Measurements from ENCODE around the gene CTNNA2.

CTNNA2 gene

DNA sequence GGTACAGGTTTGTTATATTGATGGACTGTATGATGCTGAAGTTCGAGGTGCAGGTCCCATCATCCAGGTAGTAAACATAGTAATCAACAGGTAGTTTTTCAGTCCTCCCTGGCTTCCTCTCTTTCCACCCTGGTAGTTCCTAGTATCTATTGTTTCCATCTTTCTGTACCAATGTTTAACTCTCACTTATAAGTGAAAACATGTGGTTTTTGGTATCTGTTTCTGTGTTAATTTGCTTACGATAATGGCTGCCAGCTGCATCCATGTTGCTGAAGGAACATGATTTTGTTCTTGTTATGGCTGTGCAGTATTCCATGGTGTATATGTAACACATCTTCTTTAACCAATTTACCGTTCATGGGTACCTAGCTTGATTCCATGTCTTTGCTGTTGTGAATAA, 861.3 kb downstream of the CTNNA2 start:
- Mint-ChIP-seq H3K27me3 (no peaks in the 10 kb centered on the region), H3K4me1 (no peaks in the 10 kb centered on the region), H3K9me3 (peaks cover 7% of the 10 kb centered on the region), H3K36me3 (no peaks in the 10 kb centered on the region), H3K27ac (no peak overlapping the region), H3K4me3 (no peak overlapping the region)
- DNase-seq (ENCODE audit: low spot score in 2 of 2), result no peak
- ATAC-seq (ENCODE audit: low read depth), result no peak

DNA sequence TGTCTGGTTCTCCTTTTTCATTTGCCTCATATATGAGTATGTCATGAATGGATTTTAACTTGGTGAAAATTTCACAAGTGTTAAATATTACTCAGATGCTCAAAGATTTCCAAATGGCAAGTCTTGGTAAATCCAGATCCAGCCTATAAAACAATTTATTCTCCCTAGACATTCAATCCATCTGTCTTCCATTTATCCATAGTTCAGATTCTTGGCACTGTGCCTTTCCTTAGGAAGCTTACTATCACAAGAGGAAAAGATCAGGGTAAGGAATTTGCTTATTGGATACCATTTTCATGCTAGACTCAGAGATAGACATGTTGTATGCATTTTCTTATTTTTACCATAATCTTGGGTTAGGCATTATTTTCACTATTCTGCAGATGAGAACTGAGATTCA, 864.2 kb downstream of the CTNNA2 start:
- H3K4me1 Mint-ChIP-seq, result no peaks in the 10 kb centered on the region
- H3K27ac Mint-ChIP-seq, result no peak overlapping the region
- no peak for ATAC-seq (ENCODE audit: low read depth)
- no peak for DNase-seq (ENCODE audit: low spot score in 2 of 2)
- H3K36me3 Mint-ChIP-seq, result no peaks in the 10 kb centered on the region
- H3K27me3 Mint-ChIP-seq, result no peaks in the 10 kb centered on the region
- peaks cover 3% of the 10 kb centered on the region for H3K9me3 Mint-ChIP-seq
- no peak overlapping the region for H3K4me3 Mint-ChIP-seq

- Mint-ChIP-seq H3K4me3 (no peak overlapping the region), H3K27me3 (no peaks in the 10 kb centered on the region), H3K27ac (no peak overlapping the region), H3K4me1 (no peaks in the 10 kb centered on the region), H3K9me3 (peaks cover 6% of the 10 kb centered on the region), H3K36me3 (no peaks in the 10 kb centered on the region)
- DNase-seq (ENCODE audit: low spot score in 2 of 2) (no peak), ATAC-seq (ENCODE audit: low read depth) (no peak)
These were observed 867.9 kb downstream of the CTNNA2 start for GRCh38 chr2:80380736-80381135.

- no peak overlapping the region for H3K4me3 Mint-ChIP-seq
- ATAC-seq (ENCODE audit: low read depth), result no peak
- no peaks in the 10 kb centered on the region for H3K36me3 Mint-ChIP-seq
- H3K27me3 Mint-ChIP-seq, result no peaks in the 10 kb centered on the region
- DNase-seq (ENCODE audit: low spot score in 2 of 2), result no peak
- no peaks in the 10 kb centered on the region for H3K4me1 Mint-ChIP-seq
- no peak overlapping the region for H3K27ac Mint-ChIP-seq
- H3K9me3 Mint-ChIP-seq, result peaks cover 4% of the 10 kb centered on the region
These were observed 868.8 kb downstream of the CTNNA2 start for GRCh38 chr2:80381666-80382065.

- H3K9me3 Mint-ChIP-seq, result peaks cover 6% of the 10 kb centered on the region
- no peaks in the 10 kb centered on the region for H3K4me1 Mint-ChIP-seq
- H3K27me3 Mint-ChIP-seq, result no peaks in the 10 kb centered on the region
- ATAC-seq (ENCODE audit: low read depth) (no peak), DNase-seq (ENCODE audit: low spot score in 2 of 2) (no peak)
- no peak overlapping the region for H3K27ac Mint-ChIP-seq
- no peaks in the 10 kb centered on the region for H3K36me3 Mint-ChIP-seq
- no peak overlapping the region for H3K4me3 Mint-ChIP-seq
These were observed 879.6 kb downstream of the CTNNA2 start for GRCh38 chr2:80392441-80392840.

DNA sequence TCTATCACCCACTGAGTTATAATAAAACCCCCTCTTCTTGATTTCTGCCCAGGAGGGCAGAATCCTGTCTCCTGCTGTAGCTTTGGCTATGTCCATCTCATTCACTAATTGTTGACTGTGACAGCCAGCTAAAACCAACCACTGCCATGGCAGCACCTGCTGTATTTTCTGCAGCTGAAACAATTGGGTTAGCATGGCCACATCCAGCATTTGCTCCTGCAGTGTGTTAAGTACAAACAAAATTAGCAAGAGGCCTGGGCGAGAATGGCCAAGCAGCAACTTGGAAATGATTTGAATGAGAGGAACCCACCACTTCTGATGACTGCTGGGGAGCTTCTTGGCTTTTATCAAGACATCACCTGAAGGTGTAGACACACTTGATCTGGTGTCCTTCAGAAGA, 881.1 kb downstream of the CTNNA2 start:
- Mint-ChIP-seq H3K27me3 (no peaks in the 10 kb centered on the region), H3K4me3 (no peak overlapping the region), H3K27ac (no peak overlapping the region), H3K36me3 (no peaks in the 10 kb centered on the region), H3K9me3 (peaks cover 7% of the 10 kb centered on the region), H3K4me1 (no peaks in the 10 kb centered on the region)
- ATAC-seq (ENCODE audit: low read depth), result no peak
- DNase-seq (ENCODE audit: low spot score in 2 of 2), result no peak

DNA sequence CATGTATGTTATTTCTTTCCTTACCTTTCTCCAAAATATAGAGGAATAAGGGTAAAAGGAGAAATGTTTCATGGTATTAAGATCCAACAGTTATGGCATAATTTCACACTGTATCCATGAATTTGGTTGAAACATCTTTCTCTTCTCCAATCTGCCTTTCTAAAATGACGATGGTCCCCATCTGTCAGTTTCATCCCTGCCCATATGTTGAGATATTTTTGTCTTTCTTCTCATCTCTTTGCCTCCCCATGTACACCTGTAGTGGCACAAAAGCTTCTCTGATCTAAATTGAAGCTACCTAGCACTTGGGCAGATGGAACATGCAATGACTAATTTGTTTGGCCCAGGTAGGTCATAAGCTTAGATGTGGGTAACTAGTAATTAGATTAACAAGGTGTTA, 882.4 kb downstream of the CTNNA2 start:
- ATAC-seq (ENCODE audit: low read depth) (no peak), DNase-seq (ENCODE audit: low spot score in 2 of 2) (no peak)
- Mint-ChIP-seq H3K27me3 (no peaks in the 10 kb centered on the region), H3K36me3 (no peaks in the 10 kb centered on the region), H3K27ac (no peak overlapping the region), H3K4me1 (no peaks in the 10 kb centered on the region), H3K4me3 (no peak overlapping the region), H3K9me3 (peaks cover 2% of the 10 kb centered on the region)

DNA sequence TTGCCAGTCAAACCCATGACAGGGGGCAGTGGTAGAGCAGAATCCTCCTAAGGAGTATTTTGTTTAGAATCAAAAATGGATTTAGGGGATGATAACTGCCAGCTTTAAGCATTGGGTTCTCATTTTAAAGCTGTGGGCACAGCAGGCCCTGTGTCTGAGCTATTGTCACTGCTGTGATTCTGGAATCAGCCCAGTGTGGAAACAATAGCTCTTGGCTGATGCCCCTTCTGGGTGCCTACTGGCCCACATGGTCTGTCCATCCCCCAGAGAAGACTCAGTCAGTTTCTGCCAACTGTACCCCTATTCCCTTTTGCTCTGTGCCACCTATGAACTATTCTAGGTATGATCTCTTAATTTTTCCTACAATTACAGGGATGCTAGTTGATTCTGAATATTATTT, 883.4 kb downstream of the CTNNA2 start:
- ATAC-seq (ENCODE audit: low read depth) (no peak), DNase-seq (ENCODE audit: low spot score in 2 of 2) (no peak)
- Mint-ChIP-seq H3K4me3 (no peak overlapping the region), H3K36me3 (no peaks in the 10 kb centered on the region), H3K4me1 (no peaks in the 10 kb centered on the region), H3K27me3 (no peaks in the 10 kb centered on the region), H3K9me3 (peaks cover 8% of the 10 kb centered on the region), H3K27ac (no peak overlapping the region)

DNA sequence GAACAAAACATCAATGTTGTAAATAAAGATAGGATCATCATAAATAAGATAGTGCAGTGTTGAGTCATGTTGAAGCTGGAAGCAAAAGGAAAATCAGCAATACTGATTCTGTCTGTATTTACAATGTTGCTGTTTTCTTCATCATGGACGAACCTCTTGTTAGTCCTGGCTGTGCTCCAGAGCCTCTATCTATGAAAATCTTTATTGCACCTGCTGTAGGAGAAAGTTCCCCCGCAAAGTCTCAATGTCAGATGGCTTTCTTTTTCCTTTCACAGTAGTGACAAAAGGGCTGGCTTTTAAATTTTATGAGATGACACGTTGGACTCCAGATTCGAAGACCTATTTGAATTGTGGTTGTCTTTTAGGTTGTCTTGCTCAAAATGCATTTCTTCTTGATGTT, 890.2 kb downstream of the CTNNA2 start:
- H3K9me3 Mint-ChIP-seq, result peaks cover 6% of the 10 kb centered on the region
- H3K4me1 Mint-ChIP-seq, result no peaks in the 10 kb centered on the region
- no peaks in the 10 kb centered on the region for H3K36me3 Mint-ChIP-seq
- DNase-seq (ENCODE audit: low spot score in 2 of 2) (no peak), ATAC-seq (ENCODE audit: low read depth) (no peak)
- no peak overlapping the region for H3K27ac Mint-ChIP-seq
- no peak overlapping the region for H3K4me3 Mint-ChIP-seq
- no peaks in the 10 kb centered on the region for H3K27me3 Mint-ChIP-seq

- Mint-ChIP-seq H3K4me1 (no peaks in the 10 kb centered on the region), H3K36me3 (no peaks in the 10 kb centered on the region), H3K27me3 (no peaks in the 10 kb centered on the region), H3K9me3 (no peaks in the 10 kb centered on the region), H3K4me3 (no peak overlapping the region), H3K27ac (no peak overlapping the region)
- no peak for DNase-seq (ENCODE audit: low spot score in 2 of 2)
- ATAC-seq (ENCODE audit: low read depth), result no peak
These were observed 894.5 kb downstream of the CTNNA2 start for GRCh38 chr2:80407377-80407776.

GRCh38 chr2:80410346-80410745, 897.5 kb downstream of the CTNNA2 start:
- ATAC-seq (ENCODE audit: low read depth), result no peak

GRCh38 chr2:80413136-80413535, 900.3 kb downstream of the CTNNA2 start:
- peaks cover 12% of the 10 kb centered on the region for H3K9me3 Mint-ChIP-seq
- H3K27ac Mint-ChIP-seq, result no peak overlapping the region
- DNase-seq (ENCODE audit: low spot score in 2 of 2) (no peak), ATAC-seq (ENCODE audit: low read depth) (no peak)
- H3K4me1 Mint-ChIP-seq, result no peaks in the 10 kb centered on the region
- H3K4me3 Mint-ChIP-seq, result no peak overlapping the region
- no peaks in the 10 kb centered on the region for H3K36me3 Mint-ChIP-seq
- H3K27me3 Mint-ChIP-seq, result no peaks in the 10 kb centered on the region

More at GRCh38 chr2:80410346-80410745, 897.5 kb downstream of the CTNNA2 start:
- no peak for DNase-seq (ENCODE audit: low spot score in 2 of 2)
- peaks cover 8% of the 10 kb centered on the region for H3K9me3 Mint-ChIP-seq
- no peak overlapping the region for H3K27ac Mint-ChIP-seq
- H3K36me3 Mint-ChIP-seq, result no peaks in the 10 kb centered on the region
- no peaks in the 10 kb centered on the region for H3K4me1 Mint-ChIP-seq
- H3K27me3 Mint-ChIP-seq, result no peaks in the 10 kb centered on the region
- H3K4me3 Mint-ChIP-seq, result no peak overlapping the region

DNA sequence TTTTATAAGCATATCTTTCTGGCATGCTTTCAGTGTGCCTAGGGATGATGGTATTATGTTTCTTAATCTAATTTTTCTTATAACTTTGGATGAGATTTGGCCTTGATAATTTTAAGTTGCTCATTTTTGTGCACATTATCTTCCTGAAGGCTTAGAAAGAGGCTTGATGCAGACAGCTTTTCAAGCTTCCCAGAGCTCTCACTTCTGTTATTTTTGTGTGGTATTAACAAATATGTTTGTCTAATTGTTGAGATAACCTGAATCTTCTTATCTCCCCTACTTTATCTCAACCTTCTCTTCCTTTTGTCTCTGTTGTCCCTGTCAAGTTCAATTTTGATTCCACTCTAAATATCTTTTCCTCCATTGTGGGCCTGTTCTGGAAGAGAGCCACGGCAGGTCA, 904.9 kb downstream of the CTNNA2 start:
- H3K27me3 Mint-ChIP-seq, result no peaks in the 10 kb centered on the region
- DNase-seq (ENCODE audit: low spot score in 2 of 2) (no peak), ATAC-seq (ENCODE audit: low read depth) (no peak)
- no peaks in the 10 kb centered on the region for H3K4me1 Mint-ChIP-seq
- no peaks in the 10 kb centered on the region for H3K36me3 Mint-ChIP-seq
- H3K4me3 Mint-ChIP-seq, result no peak overlapping the region
- H3K27ac Mint-ChIP-seq, result no peak overlapping the region
- peaks cover 12% of the 10 kb centered on the region for H3K9me3 Mint-ChIP-seq

- ATAC-seq (ENCODE audit: low read depth) (no peak), DNase-seq (ENCODE audit: low spot score in 2 of 2) (no peak)
- no peaks in the 10 kb centered on the region for H3K27me3 Mint-ChIP-seq
- H3K4me1 Mint-ChIP-seq, result no peaks in the 10 kb centered on the region
- peaks cover 7% of the 10 kb centered on the region for H3K9me3 Mint-ChIP-seq
- no peak overlapping the region for H3K4me3 Mint-ChIP-seq
- no peaks in the 10 kb centered on the region for H3K36me3 Mint-ChIP-seq
- H3K27ac Mint-ChIP-seq, result no peak overlapping the region
These were observed 907.8 kb downstream of the CTNNA2 start for GRCh38 chr2:80420530-80421208.

GRCh38 chr2:80429251-80429650, 916.4 kb downstream of the CTNNA2 start:
- H3K36me3 Mint-ChIP-seq, result no peaks in the 10 kb centered on the region
- H3K9me3 Mint-ChIP-seq, result peaks cover 4% of the 10 kb centered on the region
- no peak for DNase-seq (ENCODE audit: low spot score in 2 of 2)
- no peaks in the 10 kb centered on the region for H3K4me1 Mint-ChIP-seq
- no peaks in the 10 kb centered on the region for H3K27me3 Mint-ChIP-seq
- no peak for ATAC-seq (ENCODE audit: low read depth)
- no peak overlapping the region for H3K4me3 Mint-ChIP-seq
- H3K27ac Mint-ChIP-seq, result no peak overlapping the region
